ENCODE data around the gene ACOT4.
"Not testable (repeated sequence)": the region's sequence is repeated elsewhere in the genome, so short reads cannot be mapped to it uniquely, and the experiment has no call there.

The ACOT4 gene

GRCh38 chr14:73577214-73577613 lies 14.5 kb upstream of the ACOT4 start:
- not testable (repeated sequence) for DNase-seq (ENCODE audit: low read depth)

DNA sequence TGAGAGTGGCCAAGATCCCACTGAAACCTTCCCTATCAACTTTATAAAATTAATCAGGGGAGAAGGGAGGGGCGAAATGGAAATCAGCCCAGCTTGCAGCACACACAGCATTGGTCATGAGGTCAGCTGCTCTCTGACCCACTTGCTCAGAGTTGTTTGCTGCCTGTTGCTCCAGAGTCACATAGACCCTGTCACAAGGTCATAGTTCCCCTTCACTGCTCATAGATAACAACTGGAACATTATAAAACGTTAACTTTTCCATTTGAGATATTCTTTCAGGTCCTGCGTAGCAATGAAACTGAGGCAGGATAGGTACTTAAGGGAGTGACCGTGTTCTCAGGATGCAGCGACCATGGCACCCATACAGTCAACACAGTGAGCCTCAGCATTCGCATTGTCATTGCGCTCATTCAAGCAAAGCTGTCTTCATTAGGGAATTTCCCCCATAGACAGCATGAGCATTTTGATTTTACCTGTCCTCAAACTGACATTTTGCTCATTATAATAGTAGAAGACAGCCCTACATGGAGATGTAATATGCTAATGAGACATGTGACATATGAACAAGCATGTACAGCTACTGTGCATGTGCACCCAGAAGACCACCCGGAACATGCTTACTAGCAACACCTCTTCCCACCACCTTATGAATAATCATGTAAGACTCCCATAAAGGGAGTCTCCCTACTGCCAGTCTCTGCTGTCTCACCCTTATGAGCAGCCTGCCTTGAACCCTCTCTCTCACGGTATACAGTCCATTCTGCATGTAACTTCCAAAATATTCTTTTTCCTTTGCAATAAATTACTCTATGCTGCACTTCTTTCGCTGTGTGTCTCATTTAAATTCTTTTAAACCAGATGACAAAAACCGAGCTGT lies 9.3 kb upstream of the ACOT4 start:
- DNase-seq (ENCODE audit: low read depth): not testable (repeated sequence)

DNA sequence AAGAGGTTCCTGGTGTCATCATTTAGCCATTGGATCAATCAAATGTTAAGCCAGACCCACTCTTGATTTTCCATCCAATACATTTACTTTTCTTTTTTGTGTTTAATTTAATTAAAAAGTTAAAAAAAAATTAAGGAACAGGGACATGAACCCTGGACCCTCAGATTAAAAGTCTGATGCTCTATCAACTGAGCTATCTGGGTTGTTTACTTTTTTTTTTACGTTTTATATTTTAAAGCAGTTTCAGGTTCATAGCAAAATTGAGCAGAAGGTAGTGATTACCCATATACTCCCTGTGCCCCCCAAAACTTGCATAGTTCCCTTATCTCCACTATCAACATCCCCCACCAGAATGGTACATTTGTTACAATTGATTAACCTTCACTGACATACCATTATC lies 3.0 kb upstream of the ACOT4 start:
- DNase-seq (ENCODE audit: low read depth): no peak

- no peak for DNase-seq (ENCODE audit: low read depth)
These were observed 2.6 kb upstream of the ACOT4 start for GRCh38 chr14:73589116-73589515.

- not testable (repeated sequence) for DNase-seq (ENCODE audit: low read depth)
These were observed 1.0 kb upstream of the ACOT4 start for GRCh38 chr14:73590673-73591004.

GRCh38 chr14:73594491-73594890 lies 2.8 kb downstream of the ACOT4 start:
- DNase-seq (ENCODE audit: low read depth): no peak

DNA sequence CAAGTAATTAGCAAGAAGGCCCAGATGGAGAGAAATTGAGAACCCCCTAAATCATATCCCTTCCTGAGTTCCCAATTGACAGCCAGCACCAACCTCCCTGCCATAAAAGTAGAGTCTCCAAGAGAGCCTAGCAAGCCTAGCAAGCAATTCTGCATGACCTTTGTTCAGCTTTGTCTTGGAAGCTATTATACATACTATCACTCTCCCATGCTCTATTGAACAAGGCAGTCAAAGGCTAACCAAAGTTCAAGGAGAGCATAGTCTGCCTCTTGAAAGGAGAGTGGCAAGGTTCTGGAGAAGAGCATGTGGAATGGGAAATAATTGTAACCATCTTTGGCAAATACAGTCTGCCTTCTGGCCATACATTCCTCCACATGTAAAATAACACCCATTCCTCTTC lies 7.8 kb downstream of the ACOT4 start:
- no peak for DNase-seq (ENCODE audit: low read depth)

GRCh38 chr14:73602994-73603393 lies 11.3 kb downstream of the ACOT4 start:
- no peak for DNase-seq (ENCODE audit: low read depth)

DNA sequence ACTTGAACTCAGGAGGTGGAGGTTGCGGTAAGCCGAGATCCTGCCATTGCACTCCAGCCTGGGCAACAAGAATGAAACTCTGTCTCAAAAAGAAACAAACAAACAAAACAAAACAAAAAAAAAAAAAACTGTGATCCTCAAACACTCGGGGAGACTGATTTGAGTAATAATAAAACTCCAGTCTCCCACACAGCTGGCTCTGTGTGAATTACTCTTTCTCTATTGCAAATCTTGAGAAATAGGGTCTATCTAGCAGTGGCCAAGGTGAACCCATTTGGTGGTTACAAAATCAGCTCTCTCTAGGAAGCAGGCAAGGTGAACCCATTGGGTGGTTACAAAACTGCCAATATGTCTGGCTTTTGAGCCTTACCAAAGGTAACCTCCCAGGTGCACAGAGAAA lies 14.6 kb downstream of the ACOT4 start:
- no peak for DNase-seq (ENCODE audit: low read depth)

DNA sequence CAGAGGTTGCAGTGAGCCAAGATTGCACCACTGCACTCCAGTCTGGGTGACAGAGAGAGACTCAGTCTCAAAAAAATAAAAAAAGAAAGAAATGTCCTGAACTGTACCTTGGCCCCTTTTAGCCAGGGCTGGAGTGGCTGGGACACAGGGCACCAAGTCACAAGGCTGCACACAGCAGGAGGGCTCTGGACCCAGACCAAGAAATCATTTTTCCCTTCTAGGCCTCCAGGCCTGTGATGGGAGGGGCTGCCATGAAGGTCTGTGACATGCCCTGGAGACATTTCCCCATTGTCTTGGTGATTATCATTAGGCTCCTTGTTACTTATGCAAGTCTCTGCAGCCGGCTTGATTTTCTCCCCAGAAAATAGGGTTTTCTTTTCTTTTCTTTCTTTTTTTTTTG lies 15.6 kb downstream of the ACOT4 start:
- DNase-seq (ENCODE audit: low read depth): no peak

GRCh38 chr14:73610687-73611086 lies 19.0 kb downstream of the ACOT4 start:
- no peak for DNase-seq (ENCODE audit: low read depth)

DNA sequence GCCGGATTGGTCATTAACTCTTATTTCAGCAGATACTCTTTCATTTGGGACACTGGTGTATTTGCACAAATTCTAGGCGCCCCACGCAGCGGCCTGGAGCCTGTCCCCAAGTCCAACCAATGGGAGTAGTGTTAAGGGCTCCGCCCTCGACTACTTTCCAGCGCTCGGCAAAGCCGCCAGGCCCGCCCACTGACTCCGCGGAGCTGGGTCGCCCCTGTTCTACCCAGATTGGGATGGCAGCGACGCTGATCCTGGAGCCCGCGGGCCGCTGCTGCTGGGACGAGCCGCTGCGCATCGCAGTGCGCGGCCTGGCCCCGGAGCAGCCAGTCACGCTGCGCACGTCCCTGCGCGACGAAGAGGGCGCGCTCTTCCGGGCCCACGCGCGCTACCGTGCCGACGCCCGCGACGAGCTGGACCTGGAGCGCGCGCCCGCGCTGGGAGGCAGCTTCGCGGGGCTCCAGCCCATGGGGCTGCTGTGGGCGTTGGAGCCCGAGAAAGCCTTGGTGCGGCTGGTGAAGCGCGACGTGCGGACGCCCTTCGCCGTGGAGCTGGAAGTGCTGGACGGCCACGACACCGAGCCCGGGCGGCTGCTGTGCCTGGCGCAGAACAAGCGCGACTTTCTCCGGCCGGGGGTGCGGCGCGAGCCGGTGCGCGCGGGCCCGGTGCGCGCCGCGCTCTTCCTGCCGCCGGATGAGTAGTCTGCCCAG lies 20.8 kb downstream of the ACOT4 start, which contains the start of gene ACOT6:
Gene ACOT6, plus strand, starts transcription at position 179 of the 707 bp plus-strand sequence. Its CDS starts 55 bp downstream, at position 234.
- peak; percentile 26 for DNase-seq (ENCODE audit: low read depth)

DNA sequence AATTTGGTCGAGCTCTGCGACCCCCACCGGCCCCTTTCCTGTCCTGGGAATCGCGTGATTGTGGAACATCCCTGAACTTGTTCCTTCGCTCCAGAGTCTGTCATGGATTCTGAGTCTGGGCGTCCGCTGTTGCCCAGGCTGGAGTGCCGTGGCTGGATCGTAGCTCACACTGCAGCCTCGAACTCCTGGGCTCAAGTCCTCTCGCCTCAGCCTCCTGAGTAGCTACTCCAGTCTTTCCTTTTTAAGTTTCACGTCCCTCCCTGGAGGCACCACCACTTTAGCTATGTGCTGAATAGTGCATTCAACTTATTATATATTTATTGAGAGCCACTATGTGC lies 21.3 kb downstream of the ACOT4 start:
- no peak for DNase-seq (ENCODE audit: low read depth)

- DNase-seq (ENCODE audit: low read depth): no peak
These were observed 21.8 kb downstream of the ACOT4 start for GRCh38 chr14:73613419-73613963.

- DNase-seq (ENCODE audit: low read depth): no peak
These were observed 25.2 kb downstream of the ACOT4 start for GRCh38 chr14:73616831-73617230.

GRCh38 chr14:73619524-73619923 lies 27.9 kb downstream of the ACOT4 start:
- no peak for DNase-seq (ENCODE audit: low read depth)

DNA sequence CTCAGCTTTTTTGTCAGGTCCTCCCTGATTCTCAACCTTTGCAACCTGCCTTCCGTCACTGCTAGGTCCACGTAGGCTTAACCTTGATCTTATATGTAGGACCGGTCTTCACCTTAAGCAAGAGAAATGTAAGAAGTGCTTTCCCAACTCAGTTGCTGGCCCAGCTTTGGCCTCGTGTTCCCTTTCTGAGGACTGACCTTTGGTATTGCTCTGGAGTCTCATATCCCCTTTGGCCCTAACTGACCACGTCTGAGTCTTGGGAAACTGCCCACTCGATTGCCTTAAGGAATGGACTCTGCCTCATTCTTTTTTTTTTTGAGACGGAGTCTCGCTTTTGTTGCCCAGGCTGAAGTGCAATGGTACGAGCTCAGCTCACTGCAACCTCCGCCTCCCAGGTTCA lies 28.6 kb downstream of the ACOT4 start:
- DNase-seq (ENCODE audit: low read depth): no peak

DNA sequence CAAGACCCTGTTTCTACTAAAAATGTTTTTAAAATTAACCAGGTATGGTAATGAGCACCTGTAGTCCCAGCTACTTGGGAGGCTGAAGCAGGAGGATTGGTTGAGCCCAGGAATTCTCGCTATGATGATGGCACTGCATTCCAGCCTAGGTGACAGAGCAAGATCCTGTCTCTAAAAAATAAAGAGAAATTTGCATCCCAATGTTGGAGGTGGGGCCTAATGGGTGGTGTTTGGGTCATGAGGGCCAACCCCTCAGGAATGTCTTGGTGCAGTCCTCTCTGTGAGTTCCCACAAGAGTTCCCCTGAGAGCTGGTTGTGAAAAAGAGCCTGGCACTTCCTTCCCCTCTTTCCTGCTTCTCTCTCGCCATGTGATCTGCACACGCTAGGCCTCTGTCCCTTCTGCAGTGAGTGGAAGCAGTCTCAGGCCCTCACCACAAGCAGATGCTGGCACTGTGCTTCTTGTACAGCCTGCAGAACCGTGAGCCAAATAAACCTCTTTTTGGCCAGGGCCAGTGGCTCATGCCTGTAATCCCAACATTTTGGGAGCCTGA lies 31.9 kb downstream of the ACOT4 start:
- no peak for DNase-seq (ENCODE audit: low read depth)

- no peak for DNase-seq (ENCODE audit: low read depth)
These were observed 34.0 kb downstream of the ACOT4 start for GRCh38 chr14:73625706-73626105.

GRCh38 chr14:73627151-73627558 lies 35.5 kb downstream of the ACOT4 start:
- no peak for DNase-seq (ENCODE audit: low read depth)

GRCh38 chr14:73630009-73630780 lies 38.5 kb downstream of the ACOT4 start:
- DNase-seq (ENCODE audit: low read depth): no peak
